Endothelial cell of umbilical vein (primary cell): ENCODE data around the gene MYLK2. TPM values are rescaled to one million over a fixed set of nuclear protein-coding genes. Genes with fewer than 3 reads are reported as not detected.

Experiments used
- BruUV-seq: library from RNA; stranded (reverse); fragments of 400-500 nt; replicated peaks from 2 replicates; lab custom pipeline; 2021; lab: Mats Ljungman, UMichigan
- CTCF ChIA-PET: fragments of 300-600, 350-600 bp; sonication (Branson Sonifier 250); formaldehyde crosslinking; loops from one replicate; lab custom pipeline; 2021; ENCODE audit warnings: antibody characterized with exemption, inconsistent platforms; lab: Charles Lee
- POLR2A ChIA-PET: fragments of 300-600, 350-600 bp; sonication (Branson Sonifier 250); formaldehyde crosslinking; loops from one replicate; lab custom pipeline; 2021; ENCODE audit warnings: antibody characterized with exemption, inconsistent platforms; lab: Charles Lee
- DNase-seq: peaks from one replicate; pipeline ENCODE4 v3.0.0-alpha.2; 2011; ENCODE audit warnings: low read depth, low spot score
- FAIRE-seq: peaks from 2 replicates; lab custom pipeline; 2011; peaks lifted over from hg19 to GRCh38; lab: Jason Lieb, UNC
- H2AFZ ChIP-seq: 2 replicates; pipeline ENCODE4 v1.6.0; 2012; ENCODE audit warnings: low read depth, low read length, control low read depth, inconsistent platforms
- H3K27ac ChIP-seq: 2 replicates; pipeline ENCODE4 v1.5.1; 2011; ENCODE audit warnings: low read depth, mild to moderate bottlenecking, control low read depth, low read length, moderate library complexity; ENCODE audit not compliant: insufficient read depth
- H3K27me3 ChIP-seq, 2 experiments: 2 replicates each; pipeline versions ENCODE4 v1.6.0 to v1.6.1; 2011; ENCODE audit warnings: low read length in 2 of 2, mixed read lengths in 1 of 2; ENCODE audit not compliant: control insufficient read depth in 2 of 2, insufficient read depth in 2 of 2
- H3K36me3 ChIP-seq, 2 experiments: 2 replicates in 1 of 2; 3 replicates in 1 of 2; pipeline ENCODE4 v1.5.1; 2011; ENCODE audit warnings: low read length in 2 of 2, mild to moderate bottlenecking in 1 of 2, moderate library complexity in 1 of 2; ENCODE audit not compliant: control insufficient read depth in 2 of 2, insufficient read depth in 2 of 2; ENCODE audit errors: extremely low read depth in 1 of 2
- H3K4me1 ChIP-seq: 3 replicates; pipeline ENCODE4 v1.5.1; 2011; ENCODE audit warnings: mild to moderate bottlenecking, low read length; ENCODE audit not compliant: control insufficient read depth, insufficient read depth; ENCODE audit errors: extremely low read depth
- H3K4me2 ChIP-seq: 2 replicates; pipeline ENCODE4 v1.6.1; 2011; ENCODE audit warnings: low read length, control low read depth, mixed read lengths; ENCODE audit not compliant: insufficient read depth
- H3K4me3 ChIP-seq, 3 experiments: fragments of 200-600 bp in 1 of 3; sonication (generic), shearing (Covaris generic) in 1 of 3; replicated peaks in 1 of 3; 2 replicates each; pipeline ENCODE4 v1.5.1; 2011 to 2016; ENCODE audit warnings: control low read depth in 3 of 3, low read length in 3 of 3, mild to moderate bottlenecking in 2 of 3, inconsistent platforms in 1 of 3, low read depth in 1 of 3, moderate library complexity in 1 of 3; ENCODE audit not compliant: insufficient read depth in 1 of 3
- H3K79me2 ChIP-seq: 2 replicates; pipeline ENCODE4 v1.6.0; 2012; ENCODE audit warnings: low read length, inconsistent platforms; ENCODE audit not compliant: control insufficient read depth, insufficient read depth
- H3K9ac ChIP-seq: replicated peaks from 2 replicates; pipeline ENCODE3; 2011; ENCODE audit warnings: low read length, control low read depth; ENCODE audit not compliant: insufficient read depth; ENCODE audit errors: extremely low read depth
- H3K9me1 ChIP-seq: replicated peaks from 3 replicates; pipeline ENCODE4 v1.6.0; 2011; ENCODE audit warnings: mild to moderate bottlenecking, low read length; ENCODE audit not compliant: control insufficient read depth, insufficient read depth; ENCODE audit errors: extremely low read depth
- H3K9me3 ChIP-seq: replicated peaks from 2 replicates; pipeline ENCODE4 v1.5.1; 2012; ENCODE audit warnings: low read length, inconsistent platforms; ENCODE audit not compliant: control insufficient read depth, insufficient read depth
- H4K20me1 ChIP-seq: replicated peaks from 2 replicates; pipeline ENCODE3; 2011; ENCODE audit warnings: mild to moderate bottlenecking, low read length; ENCODE audit not compliant: control insufficient read depth, insufficient read depth; ENCODE audit errors: extremely low read depth
- EZH2 ChIP-seq: IDR thresholded peaks from 2 replicates; pipeline ENCODE4 v1.6.1; 2012; ENCODE audit warnings: borderline replicate concordance, low read depth, mild to moderate bottlenecking, moderate library complexity, low read length, inconsistent platforms; ENCODE audit not compliant: severe bottlenecking
- FOS ChIP-seq: IDR thresholded peaks from 2 replicates; pipeline ENCODE4 v1.6.1; 2011; ENCODE audit warnings: mild to moderate bottlenecking, low read length, moderate library complexity, borderline replicate concordance; ENCODE audit not compliant: insufficient read depth
- GATA2 ChIP-seq: IDR thresholded peaks from 2 replicates; pipeline ENCODE4 v1.7.0; 2011; ENCODE audit warnings: low read depth, mild to moderate bottlenecking, moderate library complexity, mixed read lengths, low read length; ENCODE audit not compliant: insufficient read length, insufficient read depth
- JUN ChIP-seq: IDR thresholded peaks from 2 replicates; pipeline ENCODE4 v1.6.1; 2011; ENCODE audit warnings: borderline replicate concordance, low read depth; ENCODE audit not compliant: insufficient read length, insufficient read depth
- MYC ChIP-seq: IDR thresholded peaks from one replicate; pipeline ENCODE4 v1.6.1; 2011; ENCODE audit warnings: mild to moderate bottlenecking, low read depth, low read length
- POLR2A ChIP-seq: IDR thresholded peaks from 2 replicates; pipeline ENCODE4 v1.6.1; 2012; ENCODE audit warnings: low read depth, mild to moderate bottlenecking, control low read depth, low read length
- POLR2AphosphoS5 ChIP-seq: IDR thresholded peaks from 2 replicates; pipeline ENCODE4 v1.6.1; 2012; ENCODE audit warnings: low read depth, mild to moderate bottlenecking, control low read depth, low read length, moderate library complexity; ENCODE audit not compliant: insufficient read depth
- dilution Hi-C: fragments of 300-500 bp; cut with MboI; formaldehyde crosslinking; loops from one replicate; pipeline ENCODE4 v1.15.0; 2019; ENCODE audit warnings: low sequenced_read_pairs; ENCODE audit not compliant: extremely low pct_ligation_motif_present
- intact Hi-C: fragments of 100-400 bp; cut with micrococcal nuclease; formaldehyde crosslinking; loops from one replicate; pipeline ENCODE4 v1.10.0; 2022
- polyA plus RNA-seq, 4 experiments: library from polyadenylated mRNA; depleted of rRNA in 3 of 4; stranded (reverse) in 3 of 4; unstranded in 1 of 4; fragments of >200 nt; gene quantifications; 2 replicates each; pipeline versions ENCODE4 v1.2.1 to v1.2.3, GENCODE V29; 2011 to 2012; ENCODE audit warnings: missing spikeins in 1 of 4
- total RNA-seq: library from RNA; stranded (reverse); gene quantifications from 2 replicates; pipeline ENCODE4 v1.2.3, GENCODE V29; 2021
- TF ChIP-seq, protein P1 (sequence below): IDR thresholded peaks from 2 replicates; pipeline ENCODE4 v1.6.1; 2011; ENCODE audit not compliant: insufficient read depth, insufficient read length
- TF ChIP-seq, protein P2 (sequence below), 2 donors: IDR thresholded peaks; 1 replicate in 1 of 2; 2 replicates in 1 of 2; pipeline ENCODE4 v1.5.1; 2011; ENCODE audit warnings: low read length in 2 of 2, mild to moderate bottlenecking in 2 of 2, moderate library complexity in 2 of 2, control low read depth in 1 of 2, inconsistent platforms in 1 of 2, low read depth in 1 of 2; ENCODE audit not compliant: insufficient read depth in 1 of 2; ENCODE audit errors: extremely low read depth in 1 of 2

Gene MYLK2
- total and polyA plus RNA-seq, 2 donors (not counting 3 experiments of a cell fraction or from before 2014, with no cell fraction given): 2.6 to 2.7 TPM

DNA sequence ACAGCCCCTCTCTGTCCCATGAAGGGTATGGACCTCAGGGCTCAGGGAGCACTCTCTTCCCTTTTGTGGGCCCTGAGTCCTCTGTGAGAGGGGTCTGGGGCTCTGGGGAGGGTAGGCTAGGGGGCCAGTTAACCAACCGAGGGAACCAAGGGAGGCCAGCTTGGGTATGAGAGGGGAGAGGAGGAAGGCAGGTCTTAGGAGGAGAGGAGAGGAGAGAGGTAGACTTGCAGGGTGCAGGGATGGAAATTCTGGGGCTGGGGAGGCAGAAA is 50.5 kb downstream of the MYLK2 start:
- POLR2A ChIA-PET: no interaction called here
- H3K36me3 ChIP-seq: no peaks in the 10 kb centered on the region
- H3K27ac ChIP-seq: no peak overlapping the region
- no peak overlapping the region for H3K9ac ChIP-seq
- no peaks in the 10 kb centered on the region for H3K4me1 ChIP-seq
- H2AFZ ChIP-seq: no peak overlapping the region
- no peaks in the 10 kb centered on the region for H3K9me1 ChIP-seq
- intact Hi-C loops (no loop called here), dilution Hi-C loops (no loop called here)
- no peak overlapping the region for H3K4me3 ChIP-seq
- TF ChIP-seq POLR2AphosphoS5 (no peak), POLR2A (no peak), MYC (no peak), JUN (no peak), FOS (no peak), EZH2 (no peak), GATA2 (no peak)
- TF ChIP-seq, protein P1, sequence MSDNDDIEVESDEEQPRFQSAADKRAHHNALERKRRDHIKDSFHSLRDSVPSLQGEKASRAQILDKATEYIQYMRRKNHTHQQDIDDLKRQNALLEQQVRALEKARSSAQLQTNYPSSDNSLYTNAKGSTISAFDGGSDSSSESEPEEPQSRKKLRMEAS: no peak
- TF ChIP-seq, protein P2, sequence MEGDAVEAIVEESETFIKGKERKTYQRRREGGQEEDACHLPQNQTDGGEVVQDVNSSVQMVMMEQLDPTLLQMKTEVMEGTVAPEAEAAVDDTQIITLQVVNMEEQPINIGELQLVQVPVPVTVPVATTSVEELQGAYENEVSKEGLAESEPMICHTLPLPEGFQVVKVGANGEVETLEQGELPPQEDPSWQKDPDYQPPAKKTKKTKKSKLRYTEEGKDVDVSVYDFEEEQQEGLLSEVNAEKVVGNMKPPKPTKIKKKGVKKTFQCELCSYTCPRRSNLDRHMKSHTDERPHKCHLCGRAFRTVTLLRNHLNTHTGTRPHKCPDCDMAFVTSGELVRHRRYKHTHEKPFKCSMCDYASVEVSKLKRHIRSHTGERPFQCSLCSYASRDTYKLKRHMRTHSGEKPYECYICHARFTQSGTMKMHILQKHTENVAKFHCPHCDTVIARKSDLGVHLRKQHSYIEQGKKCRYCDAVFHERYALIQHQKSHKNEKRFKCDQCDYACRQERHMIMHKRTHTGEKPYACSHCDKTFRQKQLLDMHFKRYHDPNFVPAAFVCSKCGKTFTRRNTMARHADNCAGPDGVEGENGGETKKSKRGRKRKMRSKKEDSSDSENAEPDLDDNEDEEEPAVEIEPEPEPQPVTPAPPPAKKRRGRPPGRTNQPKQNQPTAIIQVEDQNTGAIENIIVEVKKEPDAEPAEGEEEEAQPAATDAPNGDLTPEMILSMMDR (IDR thresholded peaks at IDR 0.05; ENCODE audit: extremely low read depth in 1 of 2, insufficient read depth in 1 of 2, low read depth in 1 of 2, low read length in 2 of 2): no peak
- no TSS peak for BruUV-seq
- H3K79me2 ChIP-seq: no peaks in the 10 kb centered on the region
- DNase-seq: no peak
- CTCF ChIA-PET: interaction anchor here (1.5 kb wide), 1 partner anchor 161 kb away, joined by 3 read pairs; no protein-coding TSS in a partner anchor
- H3K9me3 ChIP-seq: no peaks in the 10 kb centered on the region
- no peaks in the 10 kb centered on the region for H4K20me1 ChIP-seq
- H3K4me2 ChIP-seq: no peak overlapping the region
- FAIRE-seq: no peak
- H3K27me3 ChIP-seq: peaks cover 29 to 30% of the 10 kb centered on the region in 2 experiments
